GM23338 (cell line): ENCODE results near the gene SNX3. TPM values are rescaled to one million over a fixed set of nuclear protein-coding genes. Genes with fewer than 3 reads are reported as not detected.

Experiments used
- ATAC-seq: fragments of 200-7000 bp; cut with Tn5 transposase; 3 replicates; pipeline ENCODE4 v1.9.1; 2020
- DNase-seq: peaks from one replicate; pipeline ENCODE4 v3.0.0-alpha.2; 2015; ENCODE audit warnings: low spot score
- H2AFZ ChIP-seq: fragments of 200-600 bp; sonication (generic); 2 replicates; pipeline ENCODE4 v1.8.0; 2016; ENCODE audit warnings: antibody characterized with exemption, mild to moderate bottlenecking, moderate library complexity
- H3F3A ChIP-seq: fragments of 200-600 bp; sonication (generic); replicated peaks from 2 replicates; pipeline ENCODE4 v1.8.0; 2017; ENCODE audit warnings: antibody characterized with exemption, mixed run types, low read depth
- H3K27ac ChIP-seq: fragments of 200-600 bp; sonication (generic); 2 replicates; pipeline ENCODE4 v1.6.1; 2016; ENCODE audit warnings: low read depth
- H3K27me3 ChIP-seq: fragments of 200-600 bp; sonication (generic); 2 replicates; pipeline ENCODE4 v1.8.0; 2016; ENCODE audit warnings: mild to moderate bottlenecking, mixed run types, moderate library complexity; ENCODE audit not compliant: insufficient read depth
- H3K36me3 ChIP-seq: fragments of 200-600 bp; sonication (generic); 2 replicates; pipeline ENCODE4 v1.8.0; 2016; ENCODE audit warnings: mild to moderate bottlenecking; ENCODE audit not compliant: insufficient read depth
- H3K4me1 ChIP-seq: fragments of 200-600 bp; sonication (generic); 2 replicates; pipeline ENCODE4 v1.8.0; 2016; ENCODE audit warnings: mild to moderate bottlenecking, moderate library complexity; ENCODE audit not compliant: insufficient read depth
- H3K4me2 ChIP-seq: fragments of 200-600 bp; sonication (generic); 2 replicates; pipeline ENCODE4 v1.7.1; 2017; ENCODE audit warnings: mixed run types
- H3K4me3 ChIP-seq: fragments of 200-600 bp; sonication (generic); 2 replicates; pipeline ENCODE4 v1.6.1; 2016; ENCODE audit warnings: mixed run types
- H3K79me2 ChIP-seq: fragments of 200-600 bp; sonication (generic); replicated peaks from 2 replicates; pipeline ENCODE4 v1.8.0; 2017; ENCODE audit warnings: mild to moderate bottlenecking; ENCODE audit not compliant: insufficient read depth
- H3K9me2 ChIP-seq: fragments of 200-600 bp; sonication (generic); 2 replicates; pipeline ENCODE4 v1.8.0; 2017; ENCODE audit not compliant: insufficient read depth
- H4K20me1 ChIP-seq: fragments of 200-600 bp; sonication (generic); replicated peaks from 2 replicates; pipeline ENCODE4 v1.8.0; 2017; ENCODE audit warnings: mild to moderate bottlenecking; ENCODE audit not compliant: insufficient read depth
- H3K27ac Mint-ChIP-seq: 2 replicates; pipeline ENCODE4 v1.8.0; 2020; ENCODE audit warnings: inconsistent platforms, mild to moderate bottlenecking, moderate library complexity, mixed read lengths
- H3K27me3 Mint-ChIP-seq: 3 replicates; pipeline ENCODE4 v1.8.0; 2022; ENCODE audit warnings: low read depth, mild to moderate bottlenecking, moderate library complexity, mixed read lengths, inconsistent platforms; ENCODE audit not compliant: insufficient read depth, poor library complexity
- H3K36me3 Mint-ChIP-seq: 3 replicates; pipeline ENCODE4 v1.8.0; 2021; ENCODE audit warnings: low read depth, mild to moderate bottlenecking, inconsistent platforms, moderate library complexity, mixed read lengths
- H3K4me1 Mint-ChIP-seq: 3 replicates; pipeline ENCODE4 v1.8.0; 2020; ENCODE audit warnings: mild to moderate bottlenecking, inconsistent platforms, mixed read lengths
- H3K4me3 Mint-ChIP-seq: 3 replicates; pipeline ENCODE4 v1.8.0; 2021; ENCODE audit warnings: moderate library complexity, mild to moderate bottlenecking, inconsistent platforms, mixed read lengths
- H3K9me3 Mint-ChIP-seq: 3 replicates; pipeline ENCODE4 v1.8.0; 2020; ENCODE audit warnings: moderate library complexity, mild to moderate bottlenecking, inconsistent platforms, mixed read lengths
- EZH2 ChIP-seq: fragments of 200-600 bp; sonication (generic); IDR thresholded peaks from one replicate; pipeline ENCODE4 v1.8.0; 2017; ENCODE audit warnings: antibody characterized with exemption, mild to moderate bottlenecking, low read depth; ENCODE audit not compliant: unreplicated experiment
- EZH2phosphoT487 ChIP-seq: fragments of 200-600 bp; sonication (generic); IDR thresholded peaks from one replicate; pipeline ENCODE4 v1.8.1; 2018; ENCODE audit warnings: antibody characterized with exemption; ENCODE audit not compliant: unreplicated experiment
- NANOG ChIP-seq: IDR thresholded peaks from 2 replicates; pipeline ENCODE4 v1.6.1; 2016; ENCODE audit warnings: antibody characterized with exemption, borderline replicate concordance
- STAT1 ChIP-seq: IDR thresholded peaks from one replicate; pipeline ENCODE4 v1.6.1; 2016; ENCODE audit warnings: antibody characterized with exemption; ENCODE audit not compliant: unreplicated experiment
- ZNF114 ChIP-seq: fragments of 250-450 bp; sonication (Bioruptor Pico); IDR thresholded peaks from 2 replicates; pipeline ENCODE4 v1.5.0; 2020; ENCODE audit warnings: mild to moderate bottlenecking, moderate library complexity
- ZNF331 ChIP-seq: fragments of 250-450 bp; sonication (Bioruptor Pico); IDR thresholded peaks from 2 replicates; pipeline ENCODE4 v1.5.0; 2020; ENCODE audit warnings: low read depth, mild to moderate bottlenecking, moderate library complexity
- ZNF462 ChIP-seq: fragments of 250-450 bp; sonication (Bioruptor Pico); IDR thresholded peaks from 2 replicates; pipeline ENCODE4 v1.5.0; 2020; ENCODE audit warnings: mild to moderate bottlenecking, moderate library complexity
- polyA plus RNA-seq: library from polyadenylated mRNA; unstranded; fragments of >200 nt; fragmentation: Nextera tagmentation; extraction: Ambion mirVana; gene quantifications from 2 replicates; pipeline ENCODE4 v1.2.1, GENCODE V29; 2016
- total RNA-seq: library from RNA; depleted of rRNA; stranded (reverse); fragments of >200 nt; shearing (Covaris generic); gene quantifications from 2 replicates; pipeline ENCODE4 v1.2.3, GENCODE V29; 2014
- TF ChIP-seq, protein P1 (sequence below): IDR thresholded peaks from one replicate; pipeline ENCODE4 v1.6.1; 2018; ENCODE audit warnings: antibody characterized with exemption; ENCODE audit not compliant: unreplicated experiment
- TF ChIP-seq, protein P2 (sequence below), 2 experiments: fragments of 200-600 bp in 1 of 2; sonication (generic) in 1 of 2; conservative IDR thresholded peaks; 2 replicates each; pipeline versions ENCODE4 v1.5.1 to v1.6.1; 2016 to 2017; ENCODE audit warnings: antibody characterized with exemption in 2 of 2, low read depth in 2 of 2, mild to moderate bottlenecking in 2 of 2, moderate library complexity in 1 of 2

The SNX3 gene
- total and polyA plus RNA-seq, 2 experiments from 2014 or later: 87.2 to 123 TPM

DNA sequence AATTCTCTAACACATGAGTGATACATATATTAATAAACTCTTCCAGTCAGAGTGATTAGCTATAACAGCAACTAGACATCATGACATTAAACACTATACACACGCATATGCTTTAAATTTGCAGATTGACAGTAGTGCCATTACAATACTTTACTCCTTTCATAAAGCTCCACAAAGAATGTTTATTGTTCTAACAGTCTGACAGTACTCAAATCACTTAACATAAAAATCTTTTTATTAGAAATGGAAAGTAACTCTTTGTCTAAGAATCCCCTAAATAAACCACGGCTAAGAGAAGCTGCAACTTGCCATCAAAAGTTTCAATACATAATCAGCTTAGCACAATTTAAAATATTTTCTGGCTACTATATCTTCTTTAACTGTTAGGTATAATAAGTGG, 24.0 kb downstream of the SNX3 start:
- no peak for TF ChIP-seq NANOG
- Histone ChIP-seq H3K79me2 (peaks cover 23% of the 10 kb centered on the region), H3K4me3 (no peak overlapping the region), H3K4me2 (no peak overlapping the region), H3K4me1 (0 out of 2 replicates have a peak, but pooled peaks cover 10% of the 10 kb centered on the region), H3K27me3 (no peaks in the 10 kb centered on the region), H4K20me1 (no peaks in the 10 kb centered on the region; the same call in none of the 2 replicates), H3K27ac (no peak overlapping the region), H3F3A (no peaks in the 10 kb centered on the region), H2AFZ (no peak overlapping the region), H3K36me3 (no peaks in the 10 kb centered on the region), H3K9me2 (no peaks in the 10 kb centered on the region)
- no peak for ATAC-seq
- Mint-ChIP-seq H3K36me3 (peaks cover 4% of the 10 kb centered on the region; the same call in 2 of the 3 replicates), H3K4me1 (peaks cover 6% of the 10 kb centered on the region), H3K4me3 (no peak overlapping the region), H3K27ac (no peak overlapping the region), H3K27me3 (no peaks in the 10 kb centered on the region), H3K9me3 (no peaks in the 10 kb centered on the region)
- DNase-seq: no peak

- Histone ChIP-seq H3K27ac (no peak overlapping the region), H3K4me1 (0 out of 2 replicates have a peak, but pooled peaks cover 10% of the 10 kb centered on the region), H3K79me2 (peaks cover 13% of the 10 kb centered on the region), H4K20me1 (no peaks in the 10 kb centered on the region; the same call in 1 of the 2 replicates), H3K4me3 (no peak overlapping the region), H3K36me3 (no peaks in the 10 kb centered on the region), H3K27me3 (no peaks in the 10 kb centered on the region), H2AFZ (no peak overlapping the region), H3F3A (no peaks in the 10 kb centered on the region), H3K4me2 (no peak overlapping the region), H3K9me2 (no peaks in the 10 kb centered on the region)
- DNase-seq (no peak), ATAC-seq (no peak)
- Mint-ChIP-seq H3K4me1 (peaks cover 10% of the 10 kb centered on the region), H3K4me3 (no peak overlapping the region), H3K27ac (no peak overlapping the region), H3K27me3 (no peaks in the 10 kb centered on the region), H3K9me3 (no peaks in the 10 kb centered on the region), H3K36me3 (no peaks in the 10 kb centered on the region; the same call in 2 of the 3 replicates)
- TF ChIP-seq, protein P1, sequence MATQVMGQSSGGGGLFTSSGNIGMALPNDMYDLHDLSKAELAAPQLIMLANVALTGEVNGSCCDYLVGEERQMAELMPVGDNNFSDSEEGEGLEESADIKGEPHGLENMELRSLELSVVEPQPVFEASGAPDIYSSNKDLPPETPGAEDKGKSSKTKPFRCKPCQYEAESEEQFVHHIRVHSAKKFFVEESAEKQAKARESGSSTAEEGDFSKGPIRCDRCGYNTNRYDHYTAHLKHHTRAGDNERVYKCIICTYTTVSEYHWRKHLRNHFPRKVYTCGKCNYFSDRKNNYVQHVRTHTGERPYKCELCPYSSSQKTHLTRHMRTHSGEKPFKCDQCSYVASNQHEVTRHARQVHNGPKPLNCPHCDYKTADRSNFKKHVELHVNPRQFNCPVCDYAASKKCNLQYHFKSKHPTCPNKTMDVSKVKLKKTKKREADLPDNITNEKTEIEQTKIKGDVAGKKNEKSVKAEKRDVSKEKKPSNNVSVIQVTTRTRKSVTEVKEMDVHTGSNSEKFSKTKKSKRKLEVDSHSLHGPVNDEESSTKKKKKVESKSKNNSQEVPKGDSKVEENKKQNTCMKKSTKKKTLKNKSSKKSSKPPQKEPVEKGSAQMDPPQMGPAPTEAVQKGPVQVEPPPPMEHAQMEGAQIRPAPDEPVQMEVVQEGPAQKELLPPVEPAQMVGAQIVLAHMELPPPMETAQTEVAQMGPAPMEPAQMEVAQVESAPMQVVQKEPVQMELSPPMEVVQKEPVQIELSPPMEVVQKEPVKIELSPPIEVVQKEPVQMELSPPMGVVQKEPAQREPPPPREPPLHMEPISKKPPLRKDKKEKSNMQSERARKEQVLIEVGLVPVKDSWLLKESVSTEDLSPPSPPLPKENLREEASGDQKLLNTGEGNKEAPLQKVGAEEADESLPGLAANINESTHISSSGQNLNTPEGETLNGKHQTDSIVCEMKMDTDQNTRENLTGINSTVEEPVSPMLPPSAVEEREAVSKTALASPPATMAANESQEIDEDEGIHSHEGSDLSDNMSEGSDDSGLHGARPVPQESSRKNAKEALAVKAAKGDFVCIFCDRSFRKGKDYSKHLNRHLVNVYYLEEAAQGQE: no peak
- no peak for TF ChIP-seq EZH2phosphoT487
- no peak for TF ChIP-seq ZNF462 (CRISPR knock-in tag)
- TF ChIP-seq ZNF331: no peak
- TF ChIP-seq STAT1: no peak
- TF ChIP-seq, protein P2, sequence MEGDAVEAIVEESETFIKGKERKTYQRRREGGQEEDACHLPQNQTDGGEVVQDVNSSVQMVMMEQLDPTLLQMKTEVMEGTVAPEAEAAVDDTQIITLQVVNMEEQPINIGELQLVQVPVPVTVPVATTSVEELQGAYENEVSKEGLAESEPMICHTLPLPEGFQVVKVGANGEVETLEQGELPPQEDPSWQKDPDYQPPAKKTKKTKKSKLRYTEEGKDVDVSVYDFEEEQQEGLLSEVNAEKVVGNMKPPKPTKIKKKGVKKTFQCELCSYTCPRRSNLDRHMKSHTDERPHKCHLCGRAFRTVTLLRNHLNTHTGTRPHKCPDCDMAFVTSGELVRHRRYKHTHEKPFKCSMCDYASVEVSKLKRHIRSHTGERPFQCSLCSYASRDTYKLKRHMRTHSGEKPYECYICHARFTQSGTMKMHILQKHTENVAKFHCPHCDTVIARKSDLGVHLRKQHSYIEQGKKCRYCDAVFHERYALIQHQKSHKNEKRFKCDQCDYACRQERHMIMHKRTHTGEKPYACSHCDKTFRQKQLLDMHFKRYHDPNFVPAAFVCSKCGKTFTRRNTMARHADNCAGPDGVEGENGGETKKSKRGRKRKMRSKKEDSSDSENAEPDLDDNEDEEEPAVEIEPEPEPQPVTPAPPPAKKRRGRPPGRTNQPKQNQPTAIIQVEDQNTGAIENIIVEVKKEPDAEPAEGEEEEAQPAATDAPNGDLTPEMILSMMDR (conservative IDR thresholded peaks at IDR 0.05; ENCODE audit: low read depth in 2 of 2): no peak
- no peak for TF ChIP-seq ZNF114
- TF ChIP-seq EZH2: no peak
These were observed 25.7 kb downstream of the SNX3 start for GRCh38 chr6:108235127-108235526.
